Activated naive CD4-positive, alpha-beta T cell treated with anti-CD3 and anti-CD28 coated beads, Interleukin-2, amount 10 ng/mL, durations not matched to agents 7 days and 5 days (primary cell): ENCODE results near the gene RAP2A.

Experiments
- CTCF ChIA-PET: fragments of 350-600 bp; sonication (Branson Sonifier 250); formaldehyde crosslinking; loops from one replicate; lab custom pipeline; 2021; ENCODE audit warnings: antibody characterized with exemption; lab: Charles Lee
- DNase-seq: peaks from one replicate; pipeline ENCODE4 v3.0.0-alpha.2; 2020
- H3K27ac Mint-ChIP-seq: one replicate; pipeline ENCODE4 v1.8.0; 2021; ENCODE audit warnings: mild to moderate bottlenecking, moderate library complexity, mixed read lengths
- H3K27me3 Mint-ChIP-seq: one replicate; pipeline ENCODE4 v1.8.0; 2021; ENCODE audit warnings: mild to moderate bottlenecking, mixed read lengths
- H3K36me3 Mint-ChIP-seq: one replicate; pipeline ENCODE4 v1.8.0; 2021; ENCODE audit warnings: mixed read lengths
- H3K4me1 Mint-ChIP-seq: one replicate; pipeline ENCODE4 v1.8.0; 2021; ENCODE audit warnings: mixed read lengths
- H3K4me3 Mint-ChIP-seq: one replicate; pipeline ENCODE4 v1.8.0; 2021; ENCODE audit warnings: mild to moderate bottlenecking, moderate library complexity, mixed read lengths
- H3K9me3 Mint-ChIP-seq: one replicate; pipeline ENCODE4 v1.8.0; 2021; ENCODE audit warnings: mixed read lengths

The RAP2A gene

GRCh38 chr13:97403893-97404750, 29.8 kb upstream of the RAP2A start:
- H3K36me3 Mint-ChIP-seq = no peaks in the 10 kb centered on the region
- H3K4me3 Mint-ChIP-seq = no peak overlapping the region
- CTCF ChIA-PET = no interaction called here
- peaks cover 4% of the 10 kb centered on the region for H3K27me3 Mint-ChIP-seq
- no peaks in the 10 kb centered on the region for H3K4me1 Mint-ChIP-seq
- H3K27ac Mint-ChIP-seq = no peak overlapping the region
- H3K9me3 Mint-ChIP-seq = peaks cover 5% of the 10 kb centered on the region
- DNase-seq = no peak

DNA sequence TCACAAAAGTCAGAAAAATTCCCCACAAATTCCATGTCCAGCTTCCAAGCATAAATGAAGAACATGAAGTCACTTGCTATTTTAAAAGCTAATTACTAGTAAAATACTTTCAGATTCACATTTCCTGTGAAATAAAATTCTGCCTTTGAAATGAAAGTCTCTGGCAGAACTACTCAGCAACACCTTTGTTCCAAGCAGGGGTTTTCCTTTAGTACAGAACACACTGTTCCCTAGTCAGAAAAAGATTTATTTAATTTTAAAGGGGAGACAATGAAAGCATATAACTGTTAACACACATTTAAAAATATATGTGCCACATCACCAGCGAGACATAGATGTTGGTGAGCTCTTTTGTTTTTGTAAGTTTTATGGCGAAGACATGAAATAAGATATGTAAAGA, 26.4 kb upstream of the RAP2A start:
- Mint-ChIP-seq H3K36me3 (no peaks in the 10 kb centered on the region), H3K27me3 (peaks cover 4% of the 10 kb centered on the region), H3K4me3 (no peak overlapping the region), H3K4me1 (no peaks in the 10 kb centered on the region), H3K9me3 (no peaks in the 10 kb centered on the region), H3K27ac (no peak overlapping the region)
- CTCF ChIA-PET = no interaction called here
- no peak for DNase-seq

GRCh38 chr13:97408938-97409337, 25.0 kb upstream of the RAP2A start:
- CTCF ChIA-PET = no interaction called here
- Mint-ChIP-seq H3K4me3 (no peak overlapping the region), H3K27me3 (no peaks in the 10 kb centered on the region)

DNA sequence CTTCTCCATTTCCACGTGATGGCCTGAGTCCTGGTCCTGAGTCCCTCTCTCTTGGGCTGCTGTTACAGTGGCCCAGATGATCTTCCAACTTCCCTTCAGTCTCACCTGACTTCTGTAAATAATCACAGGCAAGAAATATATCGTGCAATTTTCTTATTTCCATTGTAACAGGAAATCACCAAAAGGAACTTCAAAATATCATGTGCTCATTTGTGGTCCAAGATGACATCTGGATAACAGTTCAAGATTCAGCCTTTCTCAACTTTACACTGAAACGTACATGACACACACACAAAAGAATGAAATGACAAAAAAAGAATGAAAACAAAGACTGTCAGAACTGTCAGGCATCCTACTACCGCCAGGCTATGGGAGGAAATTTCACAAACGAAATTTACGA, 22.0 kb upstream of the RAP2A start:
- H3K4me3 Mint-ChIP-seq = no peak overlapping the region
- no peak for DNase-seq
- H3K36me3 Mint-ChIP-seq = no peaks in the 10 kb centered on the region
- no peaks in the 10 kb centered on the region for H3K9me3 Mint-ChIP-seq
- H3K27ac Mint-ChIP-seq = no peak overlapping the region
- H3K4me1 Mint-ChIP-seq = no peaks in the 10 kb centered on the region
- H3K27me3 Mint-ChIP-seq = no peaks in the 10 kb centered on the region
- CTCF ChIA-PET = no interaction called here

More at GRCh38 chr13:97408938-97409337, 25.0 kb upstream of the RAP2A start:
- H3K36me3 Mint-ChIP-seq = no peaks in the 10 kb centered on the region
- no peaks in the 10 kb centered on the region for H3K9me3 Mint-ChIP-seq
- H3K27ac Mint-ChIP-seq = no peak overlapping the region
- no peaks in the 10 kb centered on the region for H3K4me1 Mint-ChIP-seq
- DNase-seq = no peak

- H3K4me3 Mint-ChIP-seq = no peak overlapping the region
- CTCF ChIA-PET = no interaction called here
- H3K27me3 Mint-ChIP-seq = no peaks in the 10 kb centered on the region
- H3K27ac Mint-ChIP-seq = no peak overlapping the region
- H3K36me3 Mint-ChIP-seq = no peaks in the 10 kb centered on the region
- H3K9me3 Mint-ChIP-seq = no peaks in the 10 kb centered on the region
- no peaks in the 10 kb centered on the region for H3K4me1 Mint-ChIP-seq
- DNase-seq = no peak
These were observed 20.3 kb upstream of the RAP2A start for GRCh38 chr13:97413694-97414093.

DNA sequence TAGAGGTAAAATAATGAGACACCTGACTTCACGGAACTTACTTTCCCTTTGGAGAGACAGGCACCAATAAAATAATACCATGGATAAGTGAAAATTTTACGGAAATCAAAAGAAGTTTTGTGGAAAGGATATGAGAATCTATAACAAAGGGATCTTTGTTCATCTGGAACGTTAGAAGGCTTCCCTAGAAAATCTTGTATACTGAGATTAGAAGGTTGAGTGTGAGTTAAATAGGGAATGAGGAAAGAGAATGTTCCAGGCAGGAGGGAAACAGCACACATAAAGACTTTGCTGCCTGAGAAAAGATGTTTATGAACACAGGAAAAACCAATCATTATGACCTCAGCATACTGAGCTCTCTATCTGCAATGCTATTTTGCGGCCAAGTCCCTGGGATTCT, 19.6 kb upstream of the RAP2A start:
- CTCF ChIA-PET = no interaction called here
- no peak for DNase-seq
- Mint-ChIP-seq H3K4me1 (no peaks in the 10 kb centered on the region), H3K36me3 (no peaks in the 10 kb centered on the region), H3K4me3 (no peak overlapping the region), H3K27me3 (peaks cover 3% of the 10 kb centered on the region), H3K9me3 (no peaks in the 10 kb centered on the region), H3K27ac (no peak overlapping the region)

- no peaks in the 10 kb centered on the region for H3K36me3 Mint-ChIP-seq
- H3K4me1 Mint-ChIP-seq = no peaks in the 10 kb centered on the region
- no peaks in the 10 kb centered on the region for H3K9me3 Mint-ChIP-seq
- CTCF ChIA-PET = interaction anchor here (0.6 kb wide), 1 partner anchor 44 kb away, joined by 4 read pairs; no protein-coding TSS in a partner anchor
- no peak overlapping the region for H3K27ac Mint-ChIP-seq
- H3K4me3 Mint-ChIP-seq = no peak overlapping the region
- peaks cover 3% of the 10 kb centered on the region for H3K27me3 Mint-ChIP-seq
- no peak for DNase-seq
These were observed 16.3 kb upstream of the RAP2A start for GRCh38 chr13:97417698-97418097.

- no peaks in the 10 kb centered on the region for H3K36me3 Mint-ChIP-seq
- no peaks in the 10 kb centered on the region for H3K4me1 Mint-ChIP-seq
- H3K27me3 Mint-ChIP-seq = peaks cover 8% of the 10 kb centered on the region
- H3K9me3 Mint-ChIP-seq = no peaks in the 10 kb centered on the region
- H3K4me3 Mint-ChIP-seq = no peak overlapping the region
- no peak for DNase-seq
- CTCF ChIA-PET = interaction anchor here (0.8 kb wide), 1 partner anchor 9 kb away, joined by 3 read pairs; no protein-coding TSS in a partner anchor
- H3K27ac Mint-ChIP-seq = no peak overlapping the region
These were observed 11.6 kb upstream of the RAP2A start for GRCh38 chr13:97422118-97423054.

DNA sequence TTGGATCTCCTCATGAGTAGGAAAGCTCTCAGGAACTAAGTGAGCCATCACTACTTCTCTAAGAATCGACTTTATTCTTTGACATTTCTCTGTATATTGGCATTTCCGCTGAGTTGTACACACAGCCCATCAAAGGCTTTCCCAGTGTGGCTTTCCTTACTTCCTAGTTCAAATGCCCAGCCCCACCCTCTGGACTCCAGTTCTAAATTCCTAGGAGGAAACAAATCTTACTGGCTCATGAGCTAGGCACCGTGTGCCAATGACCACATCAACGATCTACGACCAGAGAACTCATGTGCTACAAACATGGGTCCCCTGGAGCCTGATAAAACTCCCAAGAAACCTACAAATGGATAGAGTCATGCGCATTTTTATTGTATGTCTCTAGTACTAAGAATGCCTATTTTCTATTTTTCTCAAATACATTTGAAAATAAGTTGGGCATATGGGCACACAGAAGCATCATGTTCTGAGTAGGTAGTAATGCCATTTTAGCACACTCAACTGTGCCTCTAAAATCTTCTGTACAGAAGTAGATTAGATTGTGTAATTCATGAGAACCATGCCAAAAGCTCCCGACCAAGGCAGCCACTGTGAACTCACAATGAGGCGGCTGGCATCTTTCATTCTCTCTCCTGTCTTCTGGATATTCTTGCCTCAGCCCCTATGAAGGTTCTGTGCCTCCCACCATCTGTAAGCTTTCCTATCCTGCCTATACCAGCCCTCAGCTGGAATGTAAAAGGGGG, 10.5 kb upstream of the RAP2A start:
- Mint-ChIP-seq H3K4me3 (no peak overlapping the region), H3K9me3 (no peaks in the 10 kb centered on the region), H3K27me3 (peaks cover 11% of the 10 kb centered on the region), H3K36me3 (no peaks in the 10 kb centered on the region), H3K27ac (no peak overlapping the region), H3K4me1 (no peaks in the 10 kb centered on the region)
- no peak for DNase-seq
- CTCF ChIA-PET = interaction anchor here (0.8 kb wide), 1 partner anchor 8 kb away, joined by 3 read pairs; no protein-coding TSS in a partner anchor

DNA sequence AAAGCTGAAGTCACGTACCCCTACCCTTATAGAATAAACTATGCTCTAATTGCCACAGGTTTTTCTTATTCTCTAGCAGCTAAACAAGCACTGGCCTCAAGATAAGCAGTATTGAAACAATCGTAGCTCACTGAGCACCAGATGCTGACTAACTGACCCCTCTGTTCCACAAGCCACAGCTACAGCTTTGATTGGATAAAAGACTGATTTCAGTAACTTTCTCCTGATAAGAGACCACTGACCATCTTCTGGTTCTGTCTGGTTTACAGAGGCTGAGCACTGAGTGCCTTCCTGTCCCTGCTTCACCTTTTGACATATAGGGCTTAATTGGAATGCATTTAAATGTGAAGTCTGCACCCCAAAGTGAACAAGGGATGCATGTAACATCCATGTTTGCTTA, 8.4 kb upstream of the RAP2A start:
- Mint-ChIP-seq H3K4me3 (no peak overlapping the region), H3K9me3 (no peaks in the 10 kb centered on the region), H3K4me1 (no peaks in the 10 kb centered on the region), H3K27me3 (peaks cover 8% of the 10 kb centered on the region), H3K36me3 (no peaks in the 10 kb centered on the region), H3K27ac (no peak overlapping the region)
- CTCF ChIA-PET = no interaction called here
- DNase-seq = no peak

DNA sequence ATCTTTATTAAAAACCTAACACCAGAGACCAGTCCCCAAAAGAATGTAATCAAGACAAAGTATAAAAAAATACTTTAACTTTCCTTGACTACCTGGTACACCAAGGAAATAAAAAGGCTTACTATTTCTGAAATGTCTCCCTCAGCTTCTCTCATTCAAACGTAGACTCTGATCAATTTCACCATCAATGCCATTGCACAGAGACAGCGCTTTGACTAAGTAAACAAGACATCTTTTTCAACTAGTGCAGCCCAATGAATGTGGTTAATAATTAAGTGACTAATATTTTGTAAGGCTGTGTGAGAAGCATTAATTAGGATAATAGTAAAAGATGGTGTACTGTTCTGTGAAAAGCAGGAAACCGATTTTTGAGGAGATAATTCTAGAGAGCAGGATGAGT, 7.3 kb upstream of the RAP2A start:
- H3K4me3 Mint-ChIP-seq = no peak overlapping the region
- peaks cover 8% of the 10 kb centered on the region for H3K27me3 Mint-ChIP-seq
- DNase-seq = no peak
- H3K27ac Mint-ChIP-seq = no peak overlapping the region
- CTCF ChIA-PET = no interaction called here
- H3K9me3 Mint-ChIP-seq = no peaks in the 10 kb centered on the region
- peaks cover 9% of the 10 kb centered on the region for H3K4me1 Mint-ChIP-seq
- H3K36me3 Mint-ChIP-seq = no peaks in the 10 kb centered on the region

DNA sequence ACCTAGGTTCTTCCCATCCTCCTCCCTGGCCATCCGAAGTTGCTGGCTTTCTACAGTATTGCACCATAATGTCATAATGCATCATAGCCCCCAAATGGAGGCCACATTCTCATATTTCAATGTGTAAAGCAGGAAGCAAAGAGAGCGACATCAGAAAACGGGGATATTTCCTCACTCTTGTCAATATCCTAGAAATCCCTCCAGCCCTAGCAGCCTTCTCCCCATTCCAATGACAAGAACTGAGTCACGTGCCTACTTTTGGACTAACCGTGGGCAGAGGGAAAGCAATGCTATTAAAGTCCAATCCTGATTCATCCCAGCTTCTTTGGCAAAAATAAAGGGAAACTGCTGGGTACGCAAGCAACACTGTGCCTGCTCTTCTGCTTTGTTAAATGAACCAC, 4.3 kb upstream of the RAP2A start:
- Mint-ChIP-seq H3K4me1 (peaks cover 21% of the 10 kb centered on the region), H3K27ac (no peak overlapping the region), H3K27me3 (peaks cover 4% of the 10 kb centered on the region), H3K4me3 (no peak overlapping the region), H3K36me3 (peaks cover 2% of the 10 kb centered on the region), H3K9me3 (no peaks in the 10 kb centered on the region)
- no peak for DNase-seq
- CTCF ChIA-PET = no interaction called here

DNA sequence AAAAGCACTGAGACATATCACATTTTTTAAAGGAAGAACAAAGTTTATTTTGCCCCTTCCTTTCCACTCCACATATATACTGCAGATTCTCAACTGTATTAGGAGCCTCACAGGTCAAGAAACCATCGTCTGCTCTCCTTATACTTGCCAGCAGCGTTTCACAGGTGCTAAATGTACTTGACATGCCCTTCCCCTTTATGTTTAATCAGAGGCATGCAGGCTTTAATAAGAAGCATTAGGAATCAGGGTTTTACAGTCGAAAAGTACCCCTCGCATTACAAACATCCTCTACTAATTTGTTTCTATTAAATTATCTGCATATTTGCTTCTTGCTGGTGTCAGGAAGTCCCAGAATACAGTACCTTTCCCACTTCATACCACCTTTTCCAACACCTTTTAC, 3.7 kb upstream of the RAP2A start:
- CTCF ChIA-PET = no interaction called here
- H3K27ac Mint-ChIP-seq = no peak overlapping the region

More for the DNA sequence above, 3.7 kb upstream of the RAP2A start:
- peaks cover 4% of the 10 kb centered on the region for H3K27me3 Mint-ChIP-seq
- no peaks in the 10 kb centered on the region for H3K9me3 Mint-ChIP-seq
- H3K4me3 Mint-ChIP-seq = no peak overlapping the region
- DNase-seq = no peak
- peaks cover 25% of the 10 kb centered on the region for H3K4me1 Mint-ChIP-seq
- peaks cover 2% of the 10 kb centered on the region for H3K36me3 Mint-ChIP-seq
